ENCODE data around the gene RAPGEF4. TPM values are rescaled to one million over a fixed set of nuclear protein-coding genes. Genes with fewer than 3 reads are reported as not detected.

Gene RAPGEF4
- total and polyA plus RNA-seq, 11 donors = 1.3 to 21.2 (median 10.5) TPM

DNA sequence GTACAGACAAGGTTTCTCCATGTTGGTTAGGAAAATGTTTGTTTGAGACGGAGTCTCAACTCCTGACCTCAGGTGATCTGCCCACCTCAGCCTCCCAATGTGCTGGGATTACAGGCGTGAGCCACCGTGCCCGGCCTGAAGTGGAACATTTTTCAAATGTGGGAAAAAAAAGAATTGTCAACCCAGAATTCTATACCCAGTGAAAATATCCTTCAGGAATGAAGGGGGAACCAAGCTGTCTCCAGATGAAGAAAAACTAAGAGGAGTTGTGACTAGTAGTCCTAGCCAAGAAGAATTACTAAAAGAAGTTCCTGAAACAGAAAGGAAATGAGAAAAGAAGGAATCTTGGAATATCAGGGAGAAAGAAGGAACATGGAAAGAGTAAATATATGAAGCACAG is 25.7 kb downstream of the RAPGEF4 start:
- no peaks in the 10 kb centered on the region for H3K4me1 ChIP-seq
- H3K36me3 ChIP-seq = no peaks in the 10 kb centered on the region
- H3K27me3 ChIP-seq = no peaks in the 10 kb centered on the region
- 90 to 99% (median 97%) methylated on average over 4 of the region's 4 CpGs for WGBS, 4 donors
- ATAC-seq = no peak
- H3K9me3 ChIP-seq = peaks cover 0 to 17% (median 1%) of the 10 kb centered on the region in 12 donors
- no peak for DNase-seq
- H3K4me3 ChIP-seq = no peak overlapping the region
- TF ChIP-seq CTCF (IDR thresholded peaks at IDR 0.05) = no peak
- TF ChIP-seq POLR2A (IDR thresholded peaks at IDR 0.05) = no peak
- no peak overlapping the region for H3K27ac ChIP-seq
- intact Hi-C loops (cut with DNase I) = no loop called here

DNA sequence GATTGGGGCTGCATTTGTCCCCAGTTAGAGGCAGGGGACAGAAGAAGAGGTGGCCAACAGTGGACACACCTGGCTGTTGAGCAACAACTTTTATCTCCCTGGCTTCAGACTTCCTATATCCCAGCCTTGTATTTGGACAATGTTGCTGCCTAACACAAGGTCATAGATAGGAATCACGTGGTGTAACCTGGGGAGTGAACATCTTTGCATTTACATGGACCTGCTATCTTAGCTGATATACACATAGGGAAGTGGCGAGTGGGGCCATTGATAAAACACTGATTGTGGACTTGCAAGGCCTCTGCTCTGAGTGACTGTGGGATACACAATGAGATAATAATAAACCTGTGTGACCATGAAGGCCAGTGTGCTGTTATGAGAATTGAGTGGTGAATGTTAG is 26.9 kb downstream of the RAPGEF4 start:
- H3K27ac ChIP-seq = no peak overlapping the region
- H3K9me3 ChIP-seq = peaks cover 0 to 17% (median 1%) of the 10 kb centered on the region in 12 donors
- ATAC-seq (no peak), DNase-seq (no peak)
- TF ChIP-seq CTCF (IDR thresholded peaks at IDR 0.05) = no peak
- TF ChIP-seq POLR2A (IDR thresholded peaks at IDR 0.05) = no peak
- intact Hi-C loops (cut with DNase I) = no loop called here
- no peak overlapping the region for H3K4me3 ChIP-seq
- H3K36me3 ChIP-seq = no peaks in the 10 kb centered on the region
- H3K27me3 ChIP-seq = no peaks in the 10 kb centered on the region
- H3K4me1 ChIP-seq = no peaks in the 10 kb centered on the region
- 43 to 51% (median 47%) methylated on average over 2 of the region's 2 CpGs for WGBS, 4 donors

GRCh38 chr2:172763079-172763478 is 27.4 kb downstream of the RAPGEF4 start:
- Histone ChIP-seq H3K9me3 (peaks cover 0 to 17% (median 1%) of the 10 kb centered on the region in 12 donors), H3K4me1 (no peaks in the 10 kb centered on the region), H3K4me3 (no peak overlapping the region), H3K27ac (no peak overlapping the region), H3K27me3 (no peaks in the 10 kb centered on the region), H3K36me3 (no peaks in the 10 kb centered on the region)
- TF ChIP-seq POLR2A (IDR thresholded peaks at IDR 0.05) = no peak
- TF ChIP-seq CTCF (IDR thresholded peaks at IDR 0.05) = no peak
- intact Hi-C loops (cut with DNase I) = no loop called here
- no peak for ATAC-seq
- 78 to 94% (median 84%) methylated on average over 2 of the region's 2 CpGs for WGBS, 4 donors
- no peak for DNase-seq

DNA sequence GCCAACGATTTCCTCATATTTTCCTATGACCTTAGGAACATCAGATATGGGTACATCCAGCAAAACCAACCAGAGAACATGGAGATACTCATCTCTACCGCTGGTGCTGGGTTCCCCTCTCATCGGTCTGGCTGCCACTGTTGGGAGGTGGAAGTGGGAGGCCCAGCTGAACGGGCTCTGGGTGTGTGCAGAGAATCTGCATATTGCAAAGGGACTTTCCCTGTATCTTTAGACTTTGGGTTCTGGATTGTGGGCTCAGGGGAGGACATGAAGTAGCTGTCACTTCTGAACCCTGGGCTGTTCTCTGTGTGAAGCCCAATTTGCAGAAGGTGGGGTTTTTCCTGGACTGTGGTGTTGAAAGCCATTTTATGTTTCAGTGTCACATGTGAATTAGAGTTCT is 30.0 kb downstream of the RAPGEF4 start:
- Histone ChIP-seq H3K36me3 (no peaks in the 10 kb centered on the region), H3K9me3 (peaks cover 0 to 15% (median 1%) of the 10 kb centered on the region in 12 donors), H3K27ac (no peak overlapping the region), H3K4me1 (no peaks in the 10 kb centered on the region), H3K4me3 (no peak overlapping the region), H3K27me3 (no peaks in the 10 kb centered on the region)
- no peak for DNase-seq
- no peak for ATAC-seq
- intact Hi-C loops (cut with DNase I) = no loop called here
- TF ChIP-seq CTCF (IDR thresholded peaks at IDR 0.05) = no peak
- 85 to 93% (median 88%) methylated on average over 4 of the region's 4 CpGs for WGBS, 4 donors
